ENCODE measurements around the gene PACSIN1.

The PACSIN1 gene

DNA sequence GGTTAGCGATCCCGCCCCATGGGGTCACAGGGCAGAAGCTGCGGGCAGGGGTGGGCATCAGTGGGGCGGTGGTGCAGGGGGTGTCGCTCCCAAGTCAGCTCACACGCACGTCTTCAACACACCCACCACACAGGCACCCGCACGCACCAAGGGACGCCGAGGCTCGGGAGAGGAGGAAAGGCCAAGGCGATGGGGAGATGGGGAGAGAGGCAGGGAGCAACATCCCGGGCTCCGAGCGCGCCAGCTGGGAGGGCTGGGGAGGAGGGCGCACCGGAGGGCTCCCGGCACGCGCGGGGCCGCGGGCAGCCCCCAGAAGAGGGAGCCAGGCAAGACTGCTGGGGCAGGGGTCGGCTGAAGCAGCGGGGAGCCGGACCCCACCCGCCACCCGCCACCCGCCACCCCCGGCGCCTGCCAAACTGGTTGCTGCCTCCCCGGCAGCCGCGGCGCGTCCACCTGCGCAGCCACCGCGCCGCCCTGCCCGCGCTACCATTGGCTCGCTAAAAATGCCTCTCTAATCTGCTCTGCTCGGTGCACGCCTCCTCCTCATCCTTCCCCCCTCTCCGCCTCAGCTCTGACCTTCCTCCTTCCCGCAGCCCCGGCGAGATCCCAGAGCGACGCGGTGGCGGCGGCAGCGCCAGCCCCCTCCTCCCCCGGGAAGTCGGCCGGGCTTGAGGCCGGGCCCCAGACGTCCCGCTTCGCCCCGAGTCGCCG is at the start of gene PACSIN1:
Gene PACSIN1, plus strand, starts transcription at position 546 of the 711 bp plus-strand sequence. CDS start 60,230 bp downstream, outside the sequence.
- no peak for DNase-seq

DNA sequence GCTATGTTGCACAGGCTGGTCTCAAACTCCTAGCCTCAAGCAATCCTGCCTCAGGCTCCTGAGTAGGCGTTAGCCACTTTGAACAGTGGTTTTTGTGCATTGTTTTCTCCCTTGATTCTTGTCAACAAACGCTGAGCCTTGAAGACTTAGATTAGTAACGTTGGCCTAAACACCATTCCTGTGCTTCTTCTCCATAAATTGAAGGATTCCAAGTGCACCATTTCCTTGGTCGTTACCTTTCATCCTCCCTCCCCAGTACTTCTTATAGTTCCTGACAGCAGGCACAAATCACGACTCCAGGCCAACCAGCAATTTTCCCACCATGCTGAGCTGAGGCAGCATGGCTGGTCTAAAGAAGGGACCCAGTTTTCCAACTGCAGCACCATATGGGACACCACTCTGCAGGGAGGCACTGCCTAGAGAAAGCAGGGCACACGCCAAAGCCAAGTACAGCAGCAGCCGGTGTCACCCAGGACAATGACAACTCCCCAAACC is 49.0 kb upstream of the PACSIN1 start:
- no peak for DNase-seq

DNA sequence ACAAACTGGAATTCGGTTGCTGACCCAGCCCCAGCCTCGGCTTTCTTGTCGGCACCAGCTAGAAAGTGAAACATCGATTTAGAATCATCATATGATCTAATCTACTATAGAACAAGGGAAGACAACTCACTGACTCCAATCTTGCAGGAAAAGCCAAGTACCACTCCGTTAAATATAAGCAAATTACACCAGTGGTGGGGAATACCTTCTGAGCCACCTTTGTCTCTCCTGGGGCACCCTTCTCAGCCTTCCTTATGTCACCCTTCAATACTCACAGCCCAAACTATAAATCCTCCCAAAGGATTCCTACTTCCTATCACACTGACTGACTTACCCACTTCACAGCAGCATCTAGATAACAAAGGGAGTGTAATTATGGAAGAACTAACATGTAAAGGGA is 47.5 kb upstream of the PACSIN1 start:
- no peak for DNase-seq

GRCh38 chr6:34423254-34423653 is 42.6 kb upstream of the PACSIN1 start:
- no peak for DNase-seq

DNA sequence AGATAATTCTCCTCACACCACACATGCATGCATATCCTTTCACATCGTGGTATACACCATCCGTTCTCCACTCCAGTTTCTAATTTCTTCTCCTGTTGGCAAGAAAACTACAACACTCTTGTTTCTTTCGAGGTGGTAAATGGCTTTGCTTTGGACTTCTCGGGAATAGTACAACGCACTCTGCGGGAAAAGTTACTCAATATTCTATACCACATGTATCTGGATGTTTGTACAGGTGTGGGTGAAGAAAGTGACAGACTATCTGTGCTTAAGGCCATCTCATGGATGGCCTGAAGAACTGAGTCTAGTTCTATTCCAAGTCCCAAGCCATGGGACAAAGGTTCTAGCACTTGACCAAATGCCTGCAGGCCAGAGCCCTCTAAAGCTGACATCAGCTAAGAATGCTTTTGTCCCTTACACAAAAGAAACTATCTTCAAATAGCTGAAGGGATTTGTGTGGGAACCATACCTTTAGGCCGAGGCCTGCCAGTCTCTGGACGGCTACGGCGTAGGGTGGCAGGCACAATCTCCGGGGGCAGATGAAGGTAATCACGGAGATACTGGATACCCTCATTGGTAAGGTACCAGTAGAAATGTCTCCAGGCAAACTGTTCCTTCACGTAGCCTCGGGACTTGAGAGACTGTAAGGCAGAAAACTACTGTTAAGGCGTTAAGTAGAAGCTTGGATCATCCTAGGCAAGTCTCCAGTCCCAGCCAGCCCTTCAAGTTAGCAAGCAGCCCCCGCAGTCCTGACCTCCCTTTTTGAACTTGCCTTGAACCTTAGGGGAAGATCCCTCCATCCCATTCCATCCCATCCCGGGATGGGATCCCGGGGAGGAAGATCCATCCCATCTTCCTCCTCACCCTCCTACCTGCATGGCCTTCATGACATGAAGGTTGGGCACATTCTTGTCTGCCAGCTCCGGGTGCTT is 41.4 kb upstream of the PACSIN1 start:
- DNase-seq: no peak

DNA sequence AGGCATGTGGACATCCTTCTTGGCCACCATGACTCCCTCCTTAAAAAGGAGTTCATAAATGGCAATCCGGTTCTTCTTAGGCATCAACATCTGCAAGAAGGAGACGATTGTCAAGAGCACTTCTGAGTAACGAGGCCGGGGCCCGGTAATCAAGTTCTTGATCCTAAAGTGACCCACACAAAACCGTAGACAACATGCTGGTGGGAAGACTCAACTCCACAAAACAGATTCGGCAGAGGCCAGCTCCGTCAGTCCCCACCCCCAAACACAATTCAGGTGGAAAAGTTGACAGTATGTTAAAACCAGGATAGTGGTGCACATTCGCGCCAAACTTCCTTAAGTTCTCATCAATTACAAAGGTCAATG is 40.8 kb upstream of the PACSIN1 start:
- DNase-seq: no peak

DNA sequence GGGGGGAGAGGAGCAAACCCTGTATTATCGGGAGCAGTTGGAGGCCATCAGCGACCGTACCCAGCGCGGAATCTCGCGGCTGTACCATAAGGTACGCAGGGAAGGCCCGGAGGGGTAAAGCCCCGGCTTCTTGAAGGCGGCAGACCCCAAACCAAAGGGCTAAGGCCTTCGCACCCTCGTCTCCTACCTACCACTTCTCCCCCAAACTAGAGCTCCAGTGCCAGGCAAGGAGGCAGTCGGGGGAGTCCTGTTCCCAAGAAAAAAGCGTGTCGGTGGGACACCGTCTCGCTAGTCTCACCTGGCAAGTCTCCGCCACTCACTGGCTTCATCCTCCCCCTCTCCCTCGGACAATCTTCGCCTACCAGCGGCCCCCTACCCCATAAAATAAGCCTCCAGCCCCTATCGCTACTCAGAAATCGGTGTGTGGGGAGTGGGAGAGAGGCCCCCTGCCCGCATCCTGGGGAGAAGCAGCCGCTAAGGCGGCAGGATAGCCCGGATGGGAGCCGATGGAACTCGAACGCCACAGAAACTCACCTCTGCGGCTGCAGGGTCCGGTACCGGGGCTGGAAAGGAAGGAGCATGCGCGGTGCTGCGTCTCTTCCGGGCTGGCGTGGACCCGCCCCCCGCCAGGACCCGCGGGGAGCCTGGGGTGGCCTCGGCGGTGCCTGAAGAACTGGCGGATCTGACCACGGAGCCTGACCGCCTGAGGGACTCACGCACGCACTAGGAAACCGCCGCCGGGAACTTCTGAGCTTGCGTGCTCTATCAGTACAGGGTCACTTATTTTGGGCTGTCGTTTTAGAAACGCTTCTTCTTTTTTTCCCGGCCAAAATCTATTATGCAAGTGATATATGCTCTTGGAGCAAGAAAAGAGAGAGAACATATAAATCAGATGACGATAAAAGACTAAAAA is 40.1 kb upstream of the PACSIN1 start, which contains the start of gene RPS10:
Gene RPS10, minus strand, starts transcription at position 572 of the 913 bp plus-strand sequence. CDS start 848 bp downstream, outside the sequence.
- peak; percentile 92 for DNase-seq

DNA sequence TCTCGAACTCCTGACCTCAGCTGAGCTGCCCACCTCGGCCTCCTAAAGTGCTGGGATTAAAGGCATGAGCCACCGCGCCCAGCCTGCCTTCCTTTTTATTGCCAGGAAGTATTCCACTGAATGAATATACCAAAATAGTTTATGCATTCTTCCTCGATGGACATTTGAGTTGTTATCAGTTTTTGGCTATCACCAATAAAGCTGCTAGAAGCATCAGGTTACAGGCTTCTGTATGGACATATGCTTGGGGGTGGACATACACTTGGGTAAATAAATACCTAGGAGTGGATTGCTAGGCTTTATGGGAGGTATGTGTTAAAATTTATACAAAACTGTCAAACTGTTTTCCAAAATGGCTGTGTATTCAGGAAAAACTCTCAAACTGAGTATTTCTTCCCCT is 30.0 kb upstream of the PACSIN1 start:
- DNase-seq: no peak

- no peak for DNase-seq
Observed at GRCh38 chr6:34436803-34437643, 28.9 kb upstream of the PACSIN1 start.

DNA sequence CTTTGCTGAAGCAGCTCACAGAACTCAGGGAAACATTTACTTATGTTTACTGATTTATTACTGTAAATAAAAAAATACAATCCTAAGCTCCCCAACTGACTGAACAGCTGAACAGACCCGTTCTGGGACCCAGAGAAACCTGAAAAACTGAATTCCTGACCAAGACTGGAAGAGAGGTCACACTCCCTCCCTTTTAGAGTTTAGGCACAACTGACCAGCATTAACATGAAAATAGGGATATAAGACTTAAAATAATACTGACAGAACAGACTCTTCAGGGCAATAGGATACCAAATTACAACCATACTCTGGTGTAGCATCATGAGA is 28.3 kb upstream of the PACSIN1 start:
- no peak for DNase-seq

GRCh38 chr6:34438705-34439104 is 27.2 kb upstream of the PACSIN1 start:
- no peak for DNase-seq

DNA sequence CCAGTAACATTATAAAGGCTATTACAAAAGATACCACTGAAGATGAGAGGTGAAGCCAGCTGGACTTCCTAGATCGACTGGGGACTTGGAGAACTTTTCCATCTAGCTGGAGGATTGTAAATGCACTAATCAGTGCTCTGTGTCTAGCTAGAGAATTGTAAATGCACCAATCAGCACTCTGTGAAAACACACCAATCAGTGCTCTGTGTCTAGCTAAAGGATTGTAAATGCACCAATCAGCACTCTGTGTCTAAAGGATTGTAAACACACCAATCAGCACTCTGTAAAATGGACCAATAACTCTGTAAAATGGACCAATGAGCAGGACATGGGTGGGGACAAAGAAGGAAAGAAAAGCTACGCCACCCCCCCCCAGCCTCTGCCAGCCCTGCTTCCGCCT is 26.4 kb upstream of the PACSIN1 start:
- DNase-seq: no peak

GRCh38 chr6:34441526-34441925 is 24.4 kb upstream of the PACSIN1 start:
- DNase-seq: no peak

GRCh38 chr6:34445313-34445860 is 20.5 kb upstream of the PACSIN1 start:
- DNase-seq: no peak

GRCh38 chr6:34447386-34447785 is 18.5 kb upstream of the PACSIN1 start:
- DNase-seq: no peak

- DNase-seq: no peak
Observed at GRCh38 chr6:34447910-34448309, 18.0 kb upstream of the PACSIN1 start.

DNA sequence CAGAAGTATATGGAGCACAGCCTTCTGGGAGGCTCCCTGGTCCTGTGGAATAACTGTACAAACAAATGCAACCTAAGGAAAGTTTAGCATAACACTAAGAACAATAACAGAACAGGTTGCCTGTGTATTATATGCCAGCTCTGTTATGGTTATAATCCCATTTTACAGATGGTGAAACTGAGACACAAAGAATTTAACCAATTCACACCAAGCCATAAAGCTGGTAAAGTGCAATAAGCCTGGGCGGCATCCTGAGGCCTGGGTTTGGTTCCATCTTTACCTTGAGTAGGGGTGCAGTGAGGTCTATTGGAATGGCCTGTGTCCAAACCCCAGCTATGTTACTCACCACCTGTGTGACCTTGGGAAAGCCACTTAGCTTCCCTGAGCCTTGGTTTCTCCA is 14.7 kb upstream of the PACSIN1 start:
- DNase-seq: no peak

DNA sequence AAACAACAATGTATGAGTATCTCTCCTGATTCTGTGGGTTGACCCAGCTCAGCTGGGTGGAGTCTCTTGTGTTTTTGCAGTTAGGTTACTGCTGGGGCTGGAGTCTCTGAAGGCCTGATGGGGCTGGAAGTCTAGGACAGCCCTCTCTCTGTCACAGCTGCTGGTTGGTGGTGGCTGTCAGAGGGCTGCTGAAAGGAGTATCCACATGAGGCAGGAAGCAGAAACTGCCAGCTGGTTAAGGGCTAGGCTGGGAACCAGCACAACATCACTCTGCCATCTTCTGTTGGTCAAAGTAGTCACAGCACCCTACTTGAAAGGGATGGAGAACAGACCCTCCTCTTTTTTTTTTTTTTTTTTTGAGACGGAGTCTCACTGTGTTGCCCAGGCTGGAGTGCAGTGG is 10.0 kb upstream of the PACSIN1 start:
- DNase-seq: no peak

- no peak for DNase-seq
Observed at GRCh38 chr6:34457382-34457741, 8.5 kb upstream of the PACSIN1 start.

DNA sequence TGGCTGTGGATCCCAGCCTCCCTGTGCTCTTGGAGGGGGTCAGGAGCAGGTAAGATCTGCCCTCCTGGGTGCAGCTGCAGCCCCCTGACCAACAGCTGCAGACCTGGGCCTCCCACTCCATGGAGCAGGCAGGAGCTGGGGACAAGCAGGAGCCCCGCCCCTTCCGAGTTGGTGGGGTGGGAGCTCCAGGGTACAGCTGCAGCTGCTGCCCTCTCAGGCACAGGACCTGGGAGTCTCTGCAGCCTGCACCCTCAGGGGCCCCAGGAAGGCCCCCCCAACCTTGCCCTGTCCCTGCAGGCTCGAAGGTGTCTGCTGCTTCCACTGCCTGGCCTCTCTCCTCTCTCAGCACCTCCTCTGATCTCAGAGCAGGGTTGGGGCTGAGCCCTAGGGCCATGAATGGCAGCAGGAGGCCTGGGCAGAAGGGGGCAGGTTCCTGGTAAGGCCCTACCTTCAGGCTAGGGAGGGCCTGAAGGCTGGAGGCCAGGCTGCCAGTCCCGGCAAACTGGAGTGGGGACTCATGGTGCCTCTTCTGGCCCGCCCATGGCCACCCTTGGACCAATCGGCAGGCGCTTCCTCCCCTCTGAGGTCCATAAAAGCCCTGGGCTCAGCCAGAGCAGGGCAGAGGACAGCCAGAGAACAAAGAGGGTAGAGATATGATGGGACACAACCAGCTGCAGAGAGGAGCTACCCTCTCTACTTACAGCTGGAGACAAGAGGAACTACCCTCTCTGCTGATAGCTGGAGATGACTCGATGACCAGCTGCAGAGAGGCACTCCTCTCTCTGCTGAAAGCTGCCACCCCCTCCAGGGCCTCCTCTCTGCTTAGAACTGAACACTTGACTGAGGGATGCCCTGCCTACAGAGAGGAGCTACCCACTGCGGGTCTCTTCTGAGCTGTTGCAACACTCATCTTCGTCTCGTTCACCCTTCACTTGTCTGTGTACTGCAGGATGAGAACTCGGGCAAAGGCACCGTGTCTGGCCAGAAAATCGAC is 7.8 kb upstream of the PACSIN1 start:
- DNase-seq: no peak

Data from 8988T (cell line).